AG04450 (cell line): ENCODE data around the gene TTLL11. TPM values are rescaled to one million over a fixed set of nuclear protein-coding genes. Genes with fewer than 3 reads are reported as not detected.

Experiments
- CTCF ChIA-PET: fragments of 300-600, 350-600 bp; formaldehyde crosslinking; extraction: SDS; loops from one replicate; lab custom pipeline; 2022; ENCODE audit warnings: antibody characterized with exemption, inconsistent platforms; lab: Charles Lee
- POLR2A ChIA-PET: fragments of 350-600 bp; formaldehyde crosslinking; extraction: SDS; loops from one replicate; lab custom pipeline; 2021; ENCODE audit warnings: antibody characterized with exemption, inconsistent platforms; lab: Yijun Ruan, JAX
- DNase-seq: peaks from one replicate; pipeline ENCODE4 v3.0.0-alpha.2; 2011; ENCODE audit warnings: low read depth, low spot score
- H3K27ac ChIP-seq: one replicate; pipeline ENCODE4 v1.5.1; 2012; ENCODE audit warnings: low read depth, low read length, control low read depth
- H3K27me3 ChIP-seq: one replicate; pipeline ENCODE4 v1.6.0; 2012; ENCODE audit warnings: low read length; ENCODE audit not compliant: control insufficient read depth, insufficient read depth
- H3K4me3 ChIP-seq: 2 replicates; pipeline ENCODE4 v1.5.1; 2011; ENCODE audit warnings: mild to moderate bottlenecking, low read depth, low read length, control low read depth
- H3K9me3 ChIP-seq: 2 replicates; pipeline ENCODE4 v1.5.1; 2012; ENCODE audit warnings: low read length; ENCODE audit not compliant: control insufficient read depth, insufficient read depth
- polyA plus RNA-seq: library from polyadenylated mRNA; depleted of rRNA; stranded (reverse); fragments of >200 nt; gene quantifications from 2 replicates; pipeline ENCODE4 v1.2.3, GENCODE V29; 2011
- TF ChIP-seq, protein P1 (sequence below): IDR thresholded peaks from 2 replicates; pipeline ENCODE4 v1.5.1; 2011; ENCODE audit warnings: low read depth, low read length, control low read depth, inconsistent platforms

Gene TTLL11
- polyA plus RNA-seq, 1 experiment = 4.6 TPM

DNA sequence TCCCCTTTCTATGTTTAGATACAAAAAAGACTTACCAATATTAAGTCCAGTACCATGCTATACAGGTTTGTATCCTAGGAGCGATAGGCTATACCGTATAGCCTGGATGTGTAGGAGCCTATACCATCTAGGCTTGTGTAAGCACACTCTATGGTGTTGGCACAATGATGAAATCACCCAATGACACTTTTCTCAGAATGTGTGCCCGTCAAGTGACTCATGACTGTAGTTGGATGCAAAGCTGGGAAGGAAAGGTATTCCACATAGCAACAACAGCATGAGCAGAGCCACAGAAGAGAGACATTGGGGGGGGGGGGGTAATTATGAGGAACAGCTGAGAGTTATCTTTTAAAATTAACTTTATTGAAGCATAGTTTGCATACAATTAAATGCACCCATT is 63.2 kb downstream of the TTLL11 start:
- Histone ChIP-seq H3K27ac (no peak overlapping the region), H3K27me3 (no peaks in the 10 kb centered on the region), H3K9me3 (no peaks in the 10 kb centered on the region), H3K4me3 (no peak overlapping the region)
- ChIA-PET POLR2A (no interaction called here), CTCF (interaction anchor here (0.7 kb wide), 1 partner anchor 363 kb away, joined by 3 read pairs; no protein-coding TSS in a partner anchor)
- TF ChIP-seq, protein P1, sequence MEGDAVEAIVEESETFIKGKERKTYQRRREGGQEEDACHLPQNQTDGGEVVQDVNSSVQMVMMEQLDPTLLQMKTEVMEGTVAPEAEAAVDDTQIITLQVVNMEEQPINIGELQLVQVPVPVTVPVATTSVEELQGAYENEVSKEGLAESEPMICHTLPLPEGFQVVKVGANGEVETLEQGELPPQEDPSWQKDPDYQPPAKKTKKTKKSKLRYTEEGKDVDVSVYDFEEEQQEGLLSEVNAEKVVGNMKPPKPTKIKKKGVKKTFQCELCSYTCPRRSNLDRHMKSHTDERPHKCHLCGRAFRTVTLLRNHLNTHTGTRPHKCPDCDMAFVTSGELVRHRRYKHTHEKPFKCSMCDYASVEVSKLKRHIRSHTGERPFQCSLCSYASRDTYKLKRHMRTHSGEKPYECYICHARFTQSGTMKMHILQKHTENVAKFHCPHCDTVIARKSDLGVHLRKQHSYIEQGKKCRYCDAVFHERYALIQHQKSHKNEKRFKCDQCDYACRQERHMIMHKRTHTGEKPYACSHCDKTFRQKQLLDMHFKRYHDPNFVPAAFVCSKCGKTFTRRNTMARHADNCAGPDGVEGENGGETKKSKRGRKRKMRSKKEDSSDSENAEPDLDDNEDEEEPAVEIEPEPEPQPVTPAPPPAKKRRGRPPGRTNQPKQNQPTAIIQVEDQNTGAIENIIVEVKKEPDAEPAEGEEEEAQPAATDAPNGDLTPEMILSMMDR = no peak
- DNase-seq = no peak

DNA sequence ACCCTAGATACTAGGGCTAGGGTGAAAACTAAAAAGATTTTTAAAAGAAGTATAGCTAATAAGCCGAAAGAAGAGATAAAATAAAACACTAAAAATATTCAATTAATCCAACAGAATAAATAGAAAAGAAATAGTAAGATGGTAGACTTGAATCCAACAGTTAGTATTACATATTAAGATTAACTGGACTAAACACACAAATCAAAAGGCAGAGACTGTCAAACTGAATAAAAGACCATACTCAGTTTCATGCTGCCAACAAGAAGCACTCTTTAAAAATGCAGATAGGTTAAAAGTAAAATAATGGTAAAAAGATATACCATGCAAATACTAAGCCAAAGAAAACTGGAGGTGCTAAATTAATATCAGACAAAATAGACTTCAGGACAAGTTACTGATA is 65.0 kb downstream of the TTLL11 start:
- CTCF ChIA-PET = interaction anchor here (0.5 kb wide), 1 partner anchor 10 kb away, joined by 3 read pairs; no protein-coding TSS in a partner anchor
- no peak for DNase-seq
- POLR2A ChIA-PET = no interaction called here

GRCh38 chr9:122020398-122020797 is 72.7 kb downstream of the TTLL11 start:
- no peak for DNase-seq
- CTCF ChIA-PET = interaction anchor here (0.6 kb wide), 1 partner anchor 525 kb away, joined by 3 read pairs; no protein-coding TSS in a partner anchor
- H3K27me3 ChIP-seq = no peaks in the 10 kb centered on the region
- TF ChIP-seq, protein P1 = no peak
- H3K9me3 ChIP-seq = no peaks in the 10 kb centered on the region
- H3K27ac ChIP-seq = no peak overlapping the region
- H3K4me3 ChIP-seq = no peak overlapping the region
- POLR2A ChIA-PET = no interaction called here

More for the DNA sequence above, 65.0 kb downstream of the TTLL11 start:
- Histone ChIP-seq H3K27ac (no peak overlapping the region), H3K9me3 (no peaks in the 10 kb centered on the region), H3K27me3 (no peaks in the 10 kb centered on the region), H3K4me3 (no peak overlapping the region)
- TF ChIP-seq, protein P1 = no peak

- H3K27me3 ChIP-seq = no peaks in the 10 kb centered on the region
- H3K9me3 ChIP-seq = no peaks in the 10 kb centered on the region
- ChIA-PET POLR2A (no interaction called here), CTCF (interaction anchor here (1.5 kb wide), 1 partner anchor 471 kb away, joined by 5 read pairs; no protein-coding TSS in a partner anchor)
- no peak overlapping the region for H3K27ac ChIP-seq
- DNase-seq = no peak
- TF ChIP-seq, protein P1 = peak; percentile 40
- no peak overlapping the region for H3K4me3 ChIP-seq
Measured at GRCh38 chr9:122016744-122017143, 76.4 kb downstream of the TTLL11 start.

DNA sequence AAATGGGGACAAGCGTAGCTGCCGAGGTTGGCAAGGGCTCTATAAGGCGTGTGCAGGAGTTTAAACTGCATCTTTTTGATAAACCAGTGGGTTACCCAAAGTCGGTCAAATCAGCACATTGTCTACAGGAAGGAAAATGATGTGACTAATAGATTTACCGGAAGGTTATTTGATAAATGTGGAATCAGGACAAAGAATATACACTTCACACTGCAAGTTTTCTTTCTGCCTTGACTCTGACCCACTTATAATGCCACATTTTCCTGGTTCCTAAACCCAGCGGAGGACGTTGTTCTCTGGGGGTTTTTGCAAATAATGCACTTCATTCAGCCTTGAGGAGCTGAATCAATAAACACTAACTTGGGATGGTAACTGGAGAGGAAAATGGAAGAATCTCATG is 76.8 kb downstream of the TTLL11 start:
- POLR2A ChIA-PET = no interaction called here
- Histone ChIP-seq H3K9me3 (no peaks in the 10 kb centered on the region), H3K27ac (no peak overlapping the region), H3K27me3 (no peaks in the 10 kb centered on the region), H3K4me3 (no peak overlapping the region)
- DNase-seq = no peak
- CTCF ChIA-PET = no interaction called here
- TF ChIP-seq, protein P1 = no peak
